ENCODE results near the gene TUNAR. TPM values are rescaled to one million over a fixed set of nuclear protein-coding genes. Genes with fewer than 3 reads are reported as not detected.

Gene TUNAR
- total RNA-seq, 1 donor from 2014 or later, result not detected

DNA sequence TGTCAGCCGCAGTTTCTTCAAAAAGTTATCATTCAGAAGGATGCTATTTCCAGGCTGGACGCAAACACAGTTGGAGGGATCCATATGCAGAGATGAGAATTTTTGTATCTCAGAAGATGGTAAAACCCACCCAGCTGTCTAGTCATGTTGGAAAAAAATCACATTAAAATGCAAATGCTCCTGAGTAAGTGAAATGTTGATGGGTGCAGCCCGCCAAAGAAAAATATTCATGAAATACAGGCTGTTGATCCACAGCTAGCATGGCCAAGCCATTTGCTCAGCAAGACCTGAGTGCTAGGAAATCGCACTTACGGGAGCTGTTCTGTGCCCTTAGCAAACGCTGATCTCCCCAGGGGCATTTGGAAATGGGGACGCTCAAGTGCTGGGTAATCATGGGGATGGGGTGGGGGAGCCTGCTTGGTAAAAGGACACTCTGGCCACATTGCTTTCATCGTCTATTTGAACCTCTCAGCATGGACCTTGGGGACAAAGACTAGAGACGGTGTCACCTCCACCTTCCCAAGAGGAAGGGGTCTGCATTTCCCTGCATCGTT is 25.7 kb downstream of the TUNAR start:
- FAIRE-seq (no peak), DNase-seq (ENCODE audit: low read depth) (no peak)
- no peaks in the 10 kb centered on the region for H3K27me3 ChIP-seq (ENCODE audit: control insufficient read depth, insufficient read depth, low read length)
- H3K4me3 ChIP-seq (ENCODE audit: low read depth, low read length), result no peak overlapping the region
- TF ChIP-seq, protein P1, sequence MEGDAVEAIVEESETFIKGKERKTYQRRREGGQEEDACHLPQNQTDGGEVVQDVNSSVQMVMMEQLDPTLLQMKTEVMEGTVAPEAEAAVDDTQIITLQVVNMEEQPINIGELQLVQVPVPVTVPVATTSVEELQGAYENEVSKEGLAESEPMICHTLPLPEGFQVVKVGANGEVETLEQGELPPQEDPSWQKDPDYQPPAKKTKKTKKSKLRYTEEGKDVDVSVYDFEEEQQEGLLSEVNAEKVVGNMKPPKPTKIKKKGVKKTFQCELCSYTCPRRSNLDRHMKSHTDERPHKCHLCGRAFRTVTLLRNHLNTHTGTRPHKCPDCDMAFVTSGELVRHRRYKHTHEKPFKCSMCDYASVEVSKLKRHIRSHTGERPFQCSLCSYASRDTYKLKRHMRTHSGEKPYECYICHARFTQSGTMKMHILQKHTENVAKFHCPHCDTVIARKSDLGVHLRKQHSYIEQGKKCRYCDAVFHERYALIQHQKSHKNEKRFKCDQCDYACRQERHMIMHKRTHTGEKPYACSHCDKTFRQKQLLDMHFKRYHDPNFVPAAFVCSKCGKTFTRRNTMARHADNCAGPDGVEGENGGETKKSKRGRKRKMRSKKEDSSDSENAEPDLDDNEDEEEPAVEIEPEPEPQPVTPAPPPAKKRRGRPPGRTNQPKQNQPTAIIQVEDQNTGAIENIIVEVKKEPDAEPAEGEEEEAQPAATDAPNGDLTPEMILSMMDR (IDR thresholded peaks at IDR 0.05; ENCODE audit: insufficient read depth, low read length, severe bottlenecking), result no peak
- no peaks in the 10 kb centered on the region for H3K36me3 ChIP-seq (ENCODE audit: control insufficient read depth, insufficient read depth, low read length)

- Histone ChIP-seq H3K36me3 (ENCODE audit: control insufficient read depth, insufficient read depth, low read length) (no peaks in the 10 kb centered on the region), H3K4me3 (ENCODE audit: low read depth, low read length) (no peak overlapping the region), H3K27me3 (ENCODE audit: control insufficient read depth, insufficient read depth, low read length) (no peaks in the 10 kb centered on the region)
- TF ChIP-seq, protein P1 (IDR thresholded peaks at IDR 0.05; ENCODE audit: insufficient read depth, low read length, severe bottlenecking), result no peak
- DNase-seq (ENCODE audit: low read depth) (no peak), FAIRE-seq (no peak)
Observed at GRCh38 chr14:95903165-95903564, 26.5 kb downstream of the TUNAR start.

DNA sequence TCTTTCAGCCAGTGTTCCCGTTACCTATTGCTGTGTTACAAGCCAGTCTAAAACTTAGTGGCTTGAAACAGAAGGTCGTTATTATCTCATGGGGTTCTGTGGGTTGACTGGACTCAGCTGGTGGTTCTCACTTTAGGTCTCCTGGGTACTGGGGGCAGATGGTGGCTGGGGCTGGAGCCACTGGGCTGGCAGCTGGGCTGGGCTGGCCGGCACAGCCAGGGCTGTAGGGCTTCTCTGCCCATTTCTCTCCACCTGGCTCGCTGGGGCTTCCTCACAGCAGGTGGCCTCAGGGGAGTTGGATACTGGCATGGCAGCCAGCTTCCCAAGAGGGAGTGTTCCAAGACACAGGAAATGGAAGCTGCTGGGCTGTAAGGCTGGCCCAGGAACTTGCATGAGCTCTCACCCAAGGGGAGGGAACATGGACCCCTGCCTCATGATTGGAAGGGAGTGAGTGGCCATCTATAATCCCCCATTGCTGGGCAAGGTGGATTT is 27.0 kb downstream of the TUNAR start:
- FAIRE-seq, result no peak
- TF ChIP-seq, protein P1 (IDR thresholded peaks at IDR 0.05; ENCODE audit: insufficient read depth, low read length, severe bottlenecking), result no peak

GRCh38 chr14:95906591-95906990 is 30.0 kb downstream of the TUNAR start:
- FAIRE-seq, result no peak
- DNase-seq (ENCODE audit: low read depth), result no peak
- TF ChIP-seq, protein P1 (IDR thresholded peaks at IDR 0.05; ENCODE audit: insufficient read depth, low read length, severe bottlenecking), result no peak
- Histone ChIP-seq H3K27me3 (ENCODE audit: control insufficient read depth, insufficient read depth, low read length) (no peaks in the 10 kb centered on the region), H3K36me3 (ENCODE audit: control insufficient read depth, insufficient read depth, low read length) (no peaks in the 10 kb centered on the region), H3K4me3 (ENCODE audit: low read depth, low read length) (no peak overlapping the region)

More for the DNA sequence above, 27.0 kb downstream of the TUNAR start:
- H3K27me3 ChIP-seq (ENCODE audit: control insufficient read depth, insufficient read depth, low read length), result no peaks in the 10 kb centered on the region
- DNase-seq (ENCODE audit: low read depth), result no peak
- no peaks in the 10 kb centered on the region for H3K36me3 ChIP-seq (ENCODE audit: control insufficient read depth, insufficient read depth, low read length)
- H3K4me3 ChIP-seq (ENCODE audit: low read depth, low read length), result no peak overlapping the region

- H3K4me3 ChIP-seq (ENCODE audit: low read depth, low read length), result no peak overlapping the region
- H3K36me3 ChIP-seq (ENCODE audit: control insufficient read depth, insufficient read depth, low read length), result no peaks in the 10 kb centered on the region
- TF ChIP-seq, protein P1 (IDR thresholded peaks at IDR 0.05; ENCODE audit: insufficient read depth, low read length, severe bottlenecking), result no peak
- no peaks in the 10 kb centered on the region for H3K27me3 ChIP-seq (ENCODE audit: control insufficient read depth, insufficient read depth, low read length)
- FAIRE-seq (no peak), DNase-seq (ENCODE audit: low read depth) (no peak)
Observed at GRCh38 chr14:95910628-95911027, 34.0 kb downstream of the TUNAR start.

GRCh38 chr14:95911456-95911855 is 34.8 kb downstream of the TUNAR start:
- Histone ChIP-seq H3K4me3 (ENCODE audit: low read depth, low read length) (no peak overlapping the region), H3K36me3 (ENCODE audit: control insufficient read depth, insufficient read depth, low read length) (no peaks in the 10 kb centered on the region), H3K27me3 (ENCODE audit: control insufficient read depth, insufficient read depth, low read length) (no peaks in the 10 kb centered on the region)
- DNase-seq (ENCODE audit: low read depth) (no peak), FAIRE-seq (no peak)
- TF ChIP-seq, protein P1 (IDR thresholded peaks at IDR 0.05; ENCODE audit: insufficient read depth, low read length, severe bottlenecking), result no peak
